Measurements from ENCODE around the gene BICDL2. TPM values are rescaled to one million over a fixed set of nuclear protein-coding genes. Genes with fewer than 3 reads are reported as not detected.

Gene BICDL2
- total and polyA plus RNA-seq, 2 of the 8 experiments (the other 6 are each of a cell fraction or from before 2014, with no cell fraction given): 7.3 to 15.9 TPM

- no peak for TF ChIP-seq CHD7 (IDR thresholded peaks at IDR 0.05; ENCODE audit: insufficient replicate concordance, low read length)
- TF ChIP-seq FOSL1 (IDR thresholded peaks at IDR 0.05; ENCODE audit: insufficient read depth, low read depth, low read length): no peak
- no peak for TF ChIP-seq TCF12 (IDR thresholded peaks at IDR 0.05; ENCODE audit: low read depth, low read length)
- TF ChIP-seq EP300 (IDR thresholded peaks at IDR 0.05; ENCODE audit: borderline replicate concordance in 1 of 2, low read depth in 2 of 2, low read length in 2 of 2): no peak
- no peak for TF ChIP-seq KDM1A (IDR thresholded peaks at IDR 0.05; ENCODE audit: borderline replicate concordance, low read length)
- TF ChIP-seq BCL11A (IDR thresholded peaks at IDR 0.05; ENCODE audit: low read depth in 2 of 2, low read length in 2 of 2): no peak
- TF ChIP-seq BACH1 (IDR thresholded peaks at IDR 0.05; ENCODE audit: low read length): no peak
- TF ChIP-seq CEBPB (IDR thresholded peaks at IDR 0.05; ENCODE audit: low read depth, low read length): no peak
Measured at GRCh38 chr16:3051009-3051408, 14.3 kb upstream of the BICDL2 start (continued).

All from H1 (cell line).